ENCODE measurements around the gene HIPK4. TPM values are rescaled to one million over a fixed set of nuclear protein-coding genes. Genes with fewer than 3 reads are reported as not detected.

HIPK4 gene
- polyA plus RNA-seq, 3 donors = 0.09 TPM; not detected in 2

DNA sequence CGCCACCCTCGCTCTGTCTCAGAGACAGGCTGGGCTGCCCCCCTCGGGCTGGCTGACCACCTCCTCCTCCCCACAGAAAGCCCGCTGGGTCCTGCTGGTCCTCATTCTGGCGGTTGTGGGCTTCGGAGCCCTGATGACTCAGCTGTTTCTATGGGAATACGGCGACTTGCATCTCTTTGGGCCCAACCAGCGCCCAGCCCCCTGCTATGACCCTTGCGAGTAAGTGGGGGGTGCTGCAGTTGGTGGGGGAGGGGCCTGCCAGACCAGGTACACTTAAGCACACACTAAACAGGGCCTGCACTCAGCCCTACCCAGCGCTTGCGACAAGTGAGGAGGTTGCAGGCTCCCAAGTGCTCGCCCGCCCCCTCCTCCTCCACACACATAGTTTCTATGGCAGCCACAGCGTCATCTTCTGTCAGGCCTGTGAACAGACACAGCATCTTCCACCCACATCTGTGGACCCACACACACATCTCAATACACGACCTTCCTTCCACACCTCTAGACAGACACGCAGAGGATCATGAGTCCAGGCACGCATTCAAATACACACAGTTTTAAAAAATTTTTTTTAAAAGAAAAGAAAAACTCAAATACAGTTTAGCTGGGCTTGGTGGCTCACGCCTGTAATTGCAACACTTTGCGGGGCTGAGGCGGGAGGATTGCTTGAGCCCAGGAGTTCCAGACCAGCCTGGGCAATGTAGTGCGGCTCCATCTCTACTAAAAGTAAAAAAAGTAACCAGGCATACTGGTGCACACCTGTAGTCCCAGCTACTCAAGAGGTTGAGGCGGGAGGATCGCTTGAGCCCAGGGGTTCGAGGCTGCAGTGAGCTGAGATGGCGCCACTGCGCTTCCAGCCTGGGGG is 23.1 kb downstream of the HIPK4 start:
- Mint-ChIP-seq H3K4me1 (peaks cover 56% of the 10 kb centered on the region), H3K36me3 (peaks cover 43 to 54% of the 10 kb centered on the region in 2 donors), H3K27me3 (ENCODE audit: low read depth in 3 of 3) (peaks cover 0 to 1% (median 0%) of the 10 kb centered on the region in 3 donors), H3K4me3 (no peak overlapping the region), H3K9me3 (no peaks in the 10 kb centered on the region), H3K27ac (peak overlapping the region; percentile 33 to 94 (median 83))
- peak in 1 of 3 donors; percentile 32 for DNase-seq
- Histone ChIP-seq H3K79me2 (ENCODE audit: insufficient read depth, low read length) (peaks cover 11% of the 10 kb centered on the region), H3K4me3 (replicated peaks in 1 of 3; ENCODE audit: low read depth in 2 of 3, low read length in 3 of 3) (peak overlapping the region in 1 of 3 experiments; percentile 69), H2AFZ (ENCODE audit: insufficient read depth, low read depth, low read length, poor library complexity, severe bottlenecking) (no peak overlapping the region), H4K20me1 (ENCODE audit: insufficient read depth, low read length) (peaks cover 13% of the 10 kb centered on the region), H3K27me3 (ENCODE audit: control insufficient read depth in 2 of 2, insufficient read depth in 2 of 2, low read length in 2 of 2) (no peaks in the 10 kb centered on the region), H3K9me3 (replicated peaks in 1 of 2; ENCODE audit: control insufficient read depth in 1 of 2, insufficient read depth in 1 of 2, low read length in 2 of 2) (no peaks in the 10 kb centered on the region), H3K4me2 (replicated peaks; ENCODE audit: extremely low read depth, low read length, poor library complexity, severe bottlenecking) (peak overlapping the region; percentile 78), H3K36me3 (replicated peaks in 1 of 2; ENCODE audit: control insufficient read depth in 1 of 2, insufficient read depth in 2 of 2, low read length in 2 of 2) (peaks cover 43 to 48% of the 10 kb centered on the region in 2 donors), H3K9ac (ENCODE audit: insufficient read depth, low read length, poor library complexity, severe bottlenecking) (no peak overlapping the region), H3K4me1 (ENCODE audit: control insufficient read depth in 1 of 2, insufficient read depth in 2 of 2, low read length in 2 of 2) (peaks cover 56 to 63% of the 10 kb centered on the region in 2 donors), H3K27ac (ENCODE audit: low read depth in 1 of 2, low read length in 2 of 2) (peak overlapping the region; percentile 69 to 72)
- intact Hi-C loops (cut with micrococcal nuclease) = loop anchor here in 1 of 2 donors (10.0 kb wide), 1 partner anchor 98 kb away; the partner anchor contains the start of genes BLVRB and SPTBN4
- TF ChIP-seq, protein P1, sequence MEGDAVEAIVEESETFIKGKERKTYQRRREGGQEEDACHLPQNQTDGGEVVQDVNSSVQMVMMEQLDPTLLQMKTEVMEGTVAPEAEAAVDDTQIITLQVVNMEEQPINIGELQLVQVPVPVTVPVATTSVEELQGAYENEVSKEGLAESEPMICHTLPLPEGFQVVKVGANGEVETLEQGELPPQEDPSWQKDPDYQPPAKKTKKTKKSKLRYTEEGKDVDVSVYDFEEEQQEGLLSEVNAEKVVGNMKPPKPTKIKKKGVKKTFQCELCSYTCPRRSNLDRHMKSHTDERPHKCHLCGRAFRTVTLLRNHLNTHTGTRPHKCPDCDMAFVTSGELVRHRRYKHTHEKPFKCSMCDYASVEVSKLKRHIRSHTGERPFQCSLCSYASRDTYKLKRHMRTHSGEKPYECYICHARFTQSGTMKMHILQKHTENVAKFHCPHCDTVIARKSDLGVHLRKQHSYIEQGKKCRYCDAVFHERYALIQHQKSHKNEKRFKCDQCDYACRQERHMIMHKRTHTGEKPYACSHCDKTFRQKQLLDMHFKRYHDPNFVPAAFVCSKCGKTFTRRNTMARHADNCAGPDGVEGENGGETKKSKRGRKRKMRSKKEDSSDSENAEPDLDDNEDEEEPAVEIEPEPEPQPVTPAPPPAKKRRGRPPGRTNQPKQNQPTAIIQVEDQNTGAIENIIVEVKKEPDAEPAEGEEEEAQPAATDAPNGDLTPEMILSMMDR (IDR thresholded peaks at IDR 0.05) = no peak
- WGBS (ENCODE audit: insufficient coverage) = 80% methylated on average over 12 of the region's 27 CpGs

DNA sequence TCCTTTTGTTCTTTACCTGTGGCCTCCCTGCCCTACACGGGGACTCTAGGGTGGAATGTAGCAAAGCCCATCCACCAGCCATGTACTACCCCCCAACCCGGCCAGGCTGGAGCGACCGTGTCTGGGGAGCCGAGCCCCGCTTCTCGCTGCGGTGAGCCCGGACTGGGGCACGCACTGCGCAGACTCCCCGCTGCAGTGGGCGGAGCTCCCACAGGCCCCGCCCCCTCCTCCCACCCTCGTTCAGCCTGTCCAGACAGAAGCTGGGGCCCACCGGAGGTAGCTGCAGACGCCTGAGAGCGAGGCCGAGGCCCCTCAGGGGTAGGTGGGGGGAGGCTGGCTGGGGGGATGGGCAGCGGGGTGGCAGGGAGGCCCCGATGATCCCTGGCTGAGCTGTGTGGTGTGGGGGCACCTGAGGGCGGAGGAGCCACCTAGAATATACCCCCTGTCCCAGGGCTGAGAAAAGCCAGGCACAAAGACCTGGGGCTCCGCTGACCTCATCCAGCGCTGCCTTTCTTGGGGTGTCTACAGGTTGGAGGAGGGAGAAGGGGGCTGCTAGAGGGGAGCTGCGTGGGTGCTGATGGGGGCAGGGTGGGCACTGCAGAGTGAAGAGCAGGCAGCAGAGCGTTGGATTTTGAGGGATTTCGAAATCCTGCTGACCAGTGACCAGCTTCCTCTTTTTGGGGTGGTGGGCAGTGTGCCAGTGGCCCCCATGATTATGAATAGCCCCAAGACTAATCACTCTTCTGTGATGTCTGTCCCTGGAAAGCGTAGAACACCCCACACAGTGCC is 24.2 kb downstream of the HIPK4 start:
- H3K9ac ChIP-seq (ENCODE audit: insufficient read depth, low read length, poor library complexity, severe bottlenecking) = peak overlapping the region; percentile 59
- peaks cover 32 to 47% of the 10 kb centered on the region in 2 donors for H3K36me3 Mint-ChIP-seq
- peaks cover 0 to 2% (median 0%) of the 10 kb centered on the region in 3 donors for H3K27me3 Mint-ChIP-seq (ENCODE audit: low read depth in 3 of 3)
- peaks cover 36 to 37% of the 10 kb centered on the region in 2 donors for H3K36me3 ChIP-seq (replicated peaks in 1 of 2; ENCODE audit: control insufficient read depth in 1 of 2, insufficient read depth in 2 of 2, low read length in 2 of 2)
- peaks cover 61% of the 10 kb centered on the region for H3K4me1 Mint-ChIP-seq
- no peaks in the 10 kb centered on the region for H3K9me3 ChIP-seq (replicated peaks in 1 of 2; ENCODE audit: control insufficient read depth in 1 of 2, insufficient read depth in 1 of 2, low read length in 2 of 2)
- H3K27me3 ChIP-seq (ENCODE audit: control insufficient read depth in 2 of 2, insufficient read depth in 2 of 2, low read length in 2 of 2) = no peaks in the 10 kb centered on the region
- peak overlapping the region; percentile 77 to 94 (median 87) for H3K27ac Mint-ChIP-seq
- H3K4me3 ChIP-seq (replicated peaks in 1 of 3; ENCODE audit: low read depth in 2 of 3, low read length in 3 of 3) = peak overlapping the region; percentile 34 to 69 (median 41)
- peak overlapping the region; percentile 57 for H2AFZ ChIP-seq (ENCODE audit: insufficient read depth, low read depth, low read length, poor library complexity, severe bottlenecking)
- TF ChIP-seq, protein P1 (IDR thresholded peaks at IDR 0.05) = no peak
- H3K79me2 ChIP-seq (ENCODE audit: insufficient read depth, low read length) = peaks cover 11% of the 10 kb centered on the region
- peaks cover 13% of the 10 kb centered on the region for H4K20me1 ChIP-seq (ENCODE audit: insufficient read depth, low read length)
- H3K4me2 ChIP-seq (replicated peaks; ENCODE audit: extremely low read depth, low read length, poor library complexity, severe bottlenecking) = peak overlapping the region; percentile 78
- 33% methylated on average over 18 of the region's 28 CpGs for WGBS (ENCODE audit: insufficient coverage)
- peak overlapping the region; percentile 69 to 72 for H3K27ac ChIP-seq (ENCODE audit: low read depth in 1 of 2, low read length in 2 of 2)
- intact Hi-C loops (cut with micrococcal nuclease) = loop anchor here in 1 of 2 donors (2.0 to 10.0 kb wide), 2 partner anchors 17 to 99 kb away; partner anchors contain the start of genes BLVRB, C19orf47, PLD3 and SPTBN4
- peaks cover 66 to 70% of the 10 kb centered on the region in 2 donors for H3K4me1 ChIP-seq (ENCODE audit: control insufficient read depth in 1 of 2, insufficient read depth in 2 of 2, low read length in 2 of 2)
- DNase-seq = peak; percentile 69 to 84 (median 74)
- peaks cover 0 to 2% (median 0%) of the 10 kb centered on the region in 7 donors for H3K9me3 Mint-ChIP-seq
- H3K4me3 Mint-ChIP-seq = peak overlapping the region; percentile 76 to 81

All from CD14-positive monocyte (primary cell).